Stimulated activated naive CD8-positive, alpha-beta T cell treated with anti-CD3 and anti-CD28 coated beads, Interleukin-15, amount 100 ng/mL, for 72 hours (primary cell): Measurements from ENCODE around the gene ZNF277.
"Not testable (repeated sequence)": the region's sequence is repeated elsewhere in the genome, so short reads cannot be mapped to it uniquely, and the experiment has no call there.

Experiments used
- ATAC-seq: fragments of 150-1000 bp; cut with Tn5 transposase; 2 replicates; pipeline ENCODE4 v1.10.0; 2021; ENCODE audit warnings: mild to moderate bottlenecking, moderate library complexity
- DNase-seq, 2 donors: peaks; one replicate each; pipeline ENCODE4 v3.0.0; 2021 to 2022
- H3K27ac Mint-ChIP-seq, 2 donors: one replicate each; pipeline ENCODE4 v1.8.0; 2022; ENCODE audit warnings: mild to moderate bottlenecking in 2 of 2, mixed read lengths in 2 of 2, moderate library complexity in 2 of 2
- H3K27me3 Mint-ChIP-seq: one replicate; pipeline ENCODE4 v1.8.0; 2022; ENCODE audit warnings: mixed read lengths
- H3K4me1 Mint-ChIP-seq: one replicate; pipeline ENCODE4 v1.8.0; 2022; ENCODE audit warnings: mild to moderate bottlenecking, mixed read lengths
- H3K4me3 Mint-ChIP-seq, 2 donors: one replicate each; pipeline ENCODE4 v1.8.0; 2022; ENCODE audit warnings: mild to moderate bottlenecking in 2 of 2, mixed read lengths in 2 of 2, moderate library complexity in 1 of 2
- H3K9me3 Mint-ChIP-seq, 2 donors: one replicate each; pipeline ENCODE4 v1.8.0; 2022; ENCODE audit warnings: mixed read lengths in 2 of 2

Gene ZNF277

GRCh38 chr7:112383671-112384417, 177.3 kb downstream of the ZNF277 start:
- Mint-ChIP-seq H3K9me3 (no peaks in the 10 kb centered on the region), H3K4me1 (peaks cover 12% of the 10 kb centered on the region), H3K4me3 (no peak overlapping the region), H3K27me3 (peaks cover 13% of the 10 kb centered on the region), H3K27ac (peak overlapping the region in 1 of 2 donors; percentile 89)
- no peak for DNase-seq
- peak; percentile 75 for ATAC-seq

- Mint-ChIP-seq H3K27me3 (peaks cover 13% of the 10 kb centered on the region), H3K9me3 (no peaks in the 10 kb centered on the region), H3K4me3 (no peak overlapping the region), H3K27ac (no peak overlapping the region), H3K4me1 (peaks cover 12% of the 10 kb centered on the region)
- DNase-seq (no peak), ATAC-seq (no peak)
These were observed 179.0 kb downstream of the ZNF277 start for GRCh38 chr7:112385516-112385915.

GRCh38 chr7:112386619-112387018, 180.1 kb downstream of the ZNF277 start:
- H3K4me1 Mint-ChIP-seq: peaks cover 12% of the 10 kb centered on the region
- H3K27ac Mint-ChIP-seq: no peak overlapping the region
- no peaks in the 10 kb centered on the region for H3K9me3 Mint-ChIP-seq
- H3K4me3 Mint-ChIP-seq: no peak overlapping the region
- DNase-seq: no peak
- peaks cover 10% of the 10 kb centered on the region for H3K27me3 Mint-ChIP-seq
- no peak for ATAC-seq

- DNase-seq (no peak), ATAC-seq (no peak)
- no peak overlapping the region for H3K4me3 Mint-ChIP-seq
- H3K4me1 Mint-ChIP-seq: peaks cover 15% of the 10 kb centered on the region
- no peak overlapping the region for H3K27ac Mint-ChIP-seq
- H3K9me3 Mint-ChIP-seq: no peaks in the 10 kb centered on the region
- H3K27me3 Mint-ChIP-seq: no peaks in the 10 kb centered on the region
These were observed 183.7 kb downstream of the ZNF277 start for GRCh38 chr7:112390167-112390566.

- H3K27ac Mint-ChIP-seq, H3K27me3 Mint-ChIP-seq, H3K9me3 Mint-ChIP-seq: not testable (repeated sequence)
- DNase-seq: peak; percentile 26 to 54
- peaks cover 15% of the 10 kb centered on the region for H3K4me1 Mint-ChIP-seq
- ATAC-seq: peak; percentile 55
- peak overlapping the region; percentile 80 to 94 for H3K4me3 Mint-ChIP-seq
These were observed 184.8 kb downstream of the ZNF277 start for GRCh38 chr7:112391079-112391821.

GRCh38 chr7:112391841-112392286, 185.4 kb downstream of the ZNF277 start:
- peak overlapping the region; percentile 91 to 98 for H3K27ac Mint-ChIP-seq
- H3K27me3 Mint-ChIP-seq: not testable (repeated sequence)

More at GRCh38 chr7:112391841-112392286, 185.4 kb downstream of the ZNF277 start:
- peak overlapping the region; percentile 94 to 95 for H3K4me3 Mint-ChIP-seq
- DNase-seq (peak; percentile 60 to 74), ATAC-seq (peak; percentile 80)
- H3K4me1 Mint-ChIP-seq: peaks cover 15% of the 10 kb centered on the region
- H3K9me3 Mint-ChIP-seq: not testable (repeated sequence)
